Omental fat pad (tissue), 4 donors: Measurements from ENCODE around the gene COPS7A. TPM values are rescaled to one million over a fixed set of nuclear protein-coding genes. Genes with fewer than 3 reads are reported as not detected.

Experiments
- ATAC-seq: fragments of 150-250 bp; one replicate; pipeline ENCODE4 v1.9.1; 2016; ENCODE audit warnings: mild to moderate bottlenecking, moderate library complexity; ENCODE audit not compliant: low FRiP score
- DNase-seq: peaks from one replicate; pipeline ENCODE4 v3.0.0-alpha.2; 2019; ENCODE audit warnings: low spot score
- total RNA-seq, 4 donors: library from RNA; depleted of rRNA; stranded (reverse); fragments of >200 nt; gene quantifications; one replicate each; pipeline ENCODE4 v1.1.0, GENCODE V29; 2016
- TF ChIP-seq, protein P1 (sequence below), 3 donors: fragments of 450-650 bp; IDR thresholded peaks; one replicate each; pipeline ENCODE4 v1.5.1; 2016 to 2017; ENCODE audit warnings: antibody characterized with exemption in 3 of 3, mild to moderate bottlenecking in 3 of 3, moderate library complexity in 2 of 3

Gene COPS7A
- total RNA-seq, 4 donors from 2014 or later = 51.2 to 64.0 (median 62.7) TPM

- ATAC-seq (no peak), DNase-seq (no peak)
- TF ChIP-seq, protein P1, sequence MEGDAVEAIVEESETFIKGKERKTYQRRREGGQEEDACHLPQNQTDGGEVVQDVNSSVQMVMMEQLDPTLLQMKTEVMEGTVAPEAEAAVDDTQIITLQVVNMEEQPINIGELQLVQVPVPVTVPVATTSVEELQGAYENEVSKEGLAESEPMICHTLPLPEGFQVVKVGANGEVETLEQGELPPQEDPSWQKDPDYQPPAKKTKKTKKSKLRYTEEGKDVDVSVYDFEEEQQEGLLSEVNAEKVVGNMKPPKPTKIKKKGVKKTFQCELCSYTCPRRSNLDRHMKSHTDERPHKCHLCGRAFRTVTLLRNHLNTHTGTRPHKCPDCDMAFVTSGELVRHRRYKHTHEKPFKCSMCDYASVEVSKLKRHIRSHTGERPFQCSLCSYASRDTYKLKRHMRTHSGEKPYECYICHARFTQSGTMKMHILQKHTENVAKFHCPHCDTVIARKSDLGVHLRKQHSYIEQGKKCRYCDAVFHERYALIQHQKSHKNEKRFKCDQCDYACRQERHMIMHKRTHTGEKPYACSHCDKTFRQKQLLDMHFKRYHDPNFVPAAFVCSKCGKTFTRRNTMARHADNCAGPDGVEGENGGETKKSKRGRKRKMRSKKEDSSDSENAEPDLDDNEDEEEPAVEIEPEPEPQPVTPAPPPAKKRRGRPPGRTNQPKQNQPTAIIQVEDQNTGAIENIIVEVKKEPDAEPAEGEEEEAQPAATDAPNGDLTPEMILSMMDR (IDR thresholded peaks at IDR 0.05) = no peak
Observed at GRCh38 chr12:6775185-6776174, 51.6 kb downstream of the COPS7A start.

DNA sequence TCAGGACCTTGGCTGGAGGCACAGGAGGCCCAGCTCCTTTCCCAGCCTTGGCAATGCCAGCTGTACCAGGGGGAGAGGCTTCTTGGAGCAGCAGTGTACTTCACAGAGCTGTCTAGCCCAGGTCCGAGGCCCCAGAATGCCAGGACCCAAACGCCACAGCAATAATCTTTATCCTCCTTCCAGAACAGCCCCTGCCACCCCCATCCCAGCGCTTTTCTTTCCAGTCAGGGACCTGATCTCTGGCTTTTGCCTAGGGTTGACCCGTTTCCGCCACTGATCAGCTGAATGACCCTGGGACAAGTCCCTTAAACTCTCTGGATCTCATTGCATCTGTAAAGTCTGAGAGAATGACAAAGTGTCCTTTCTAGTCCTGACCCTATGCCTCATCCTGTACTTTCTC is 53.5 kb downstream of the COPS7A start:
- ATAC-seq = no peak
- no peak for DNase-seq
- TF ChIP-seq, protein P1 (IDR thresholded peaks at IDR 0.05) = no peak

DNA sequence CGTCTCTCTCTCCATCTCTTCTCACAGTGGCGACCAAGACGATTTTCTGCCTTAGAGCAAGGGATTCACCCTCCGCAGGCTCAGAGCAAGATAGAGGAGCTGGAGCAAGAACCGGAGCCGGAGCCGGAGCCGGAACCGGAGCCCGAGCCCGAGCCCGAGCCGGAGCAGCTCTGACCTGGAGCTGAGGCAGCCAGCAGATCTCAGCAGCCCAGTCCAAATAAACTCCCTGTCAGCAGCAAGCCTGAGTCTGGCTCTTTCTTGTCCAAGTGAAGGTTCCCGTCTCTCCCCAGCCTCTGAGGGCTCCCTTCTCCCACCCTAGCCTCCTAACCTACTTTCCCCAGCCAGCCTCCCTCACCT is 54.3 kb downstream of the COPS7A start:
- TF ChIP-seq, protein P1 (IDR thresholded peaks at IDR 0.05) = no peak
- DNase-seq (no peak), ATAC-seq (peak; percentile 31)

DNA sequence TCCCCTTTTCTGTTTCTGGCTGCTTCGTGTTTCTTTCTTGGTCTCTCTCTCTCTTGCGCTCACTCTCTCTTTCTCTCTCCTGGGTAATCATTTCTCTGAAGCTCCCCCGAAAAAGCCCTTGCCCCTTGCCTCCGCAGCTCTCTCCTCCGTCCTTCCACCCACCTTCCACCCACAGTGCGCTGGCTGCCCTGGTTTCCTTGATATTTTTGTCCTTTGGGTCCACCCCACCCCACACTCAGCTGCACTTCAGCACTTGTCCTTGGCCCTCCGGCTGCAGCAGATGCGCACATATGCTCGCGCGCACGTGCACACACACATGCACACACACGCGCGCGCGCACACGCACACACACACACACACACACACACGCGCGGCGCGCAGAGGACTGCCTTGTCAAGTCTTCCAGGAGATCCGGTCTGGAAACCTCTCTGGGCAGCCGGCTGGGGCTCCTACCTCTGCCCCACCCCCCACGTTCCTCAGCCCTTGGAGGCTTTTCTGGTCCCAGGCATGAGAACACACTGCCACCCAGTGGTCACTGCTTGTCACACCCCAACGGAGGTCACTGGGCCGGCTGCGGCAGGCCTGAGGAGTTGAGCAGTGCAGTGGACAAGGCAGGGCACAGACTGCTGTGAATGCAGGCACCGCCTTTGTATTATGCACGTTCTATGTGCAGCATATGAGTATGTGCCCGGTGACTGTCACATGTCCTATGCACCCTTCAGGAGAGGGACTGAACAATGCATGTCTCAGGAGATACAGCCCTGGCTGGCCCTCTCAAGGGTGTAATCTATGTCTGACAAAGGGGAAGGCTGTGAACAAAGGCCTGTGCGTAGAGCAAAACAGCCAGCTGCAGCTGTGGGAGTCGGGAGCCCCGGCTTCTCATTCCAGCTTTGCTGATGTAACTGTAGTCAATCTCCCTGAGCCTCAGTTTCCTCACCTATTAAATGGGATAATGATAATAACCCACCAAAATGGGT is 55.0 kb downstream of the COPS7A start:
- TF ChIP-seq, protein P1 (IDR thresholded peaks at IDR 0.05) = peak in 2 of 3 donors; percentile 71 to 84
- ATAC-seq (peak; percentile 94), DNase-seq (peak; percentile 86)

- no peak for DNase-seq
- TF ChIP-seq, protein P1 (IDR thresholded peaks at IDR 0.05) = no peak
- ATAC-seq = no peak
Observed at GRCh38 chr12:6779708-6780432, 56.0 kb downstream of the COPS7A start.

- DNase-seq (no peak), ATAC-seq (no peak)
- TF ChIP-seq, protein P1 (IDR thresholded peaks at IDR 0.05) = no peak
Observed at GRCh38 chr12:6780573-6780972, 56.7 kb downstream of the COPS7A start.
